ENCODE data around the gene SLC8A1. TPM values are rescaled to one million over a fixed set of nuclear protein-coding genes. Genes with fewer than 3 reads are reported as not detected.

SLC8A1 gene
- total and polyA plus RNA-seq, 7 donors: 0.20 to 4.9 (median 2.3) TPM

GRCh38 chr2:40353231-40353630, 98.7 kb downstream of the SLC8A1 start:
- Histone ChIP-seq H3K4me1 (no peaks in the 10 kb centered on the region), H3K9me3 (no peaks in the 10 kb centered on the region), H3K27ac (no peak overlapping the region), H3K27me3 (ENCODE audit: insufficient read depth in 3 of 3, low read length in 2 of 3) (no peaks in the 10 kb centered on the region), H3K4me3 (no peak overlapping the region), H3K36me3 (ENCODE audit: insufficient read depth in 1 of 2, low read depth in 1 of 2) (no peaks in the 10 kb centered on the region)
- intact Hi-C loops (cut with DNase I): no loop called here
- peak; percentile 46 to 52 for DNase-seq
- WGBS, 3 donors: 37 to 56% (median 41%) methylated on average over 5 of the region's 5 CpGs
- TF ChIP-seq, protein P1, sequence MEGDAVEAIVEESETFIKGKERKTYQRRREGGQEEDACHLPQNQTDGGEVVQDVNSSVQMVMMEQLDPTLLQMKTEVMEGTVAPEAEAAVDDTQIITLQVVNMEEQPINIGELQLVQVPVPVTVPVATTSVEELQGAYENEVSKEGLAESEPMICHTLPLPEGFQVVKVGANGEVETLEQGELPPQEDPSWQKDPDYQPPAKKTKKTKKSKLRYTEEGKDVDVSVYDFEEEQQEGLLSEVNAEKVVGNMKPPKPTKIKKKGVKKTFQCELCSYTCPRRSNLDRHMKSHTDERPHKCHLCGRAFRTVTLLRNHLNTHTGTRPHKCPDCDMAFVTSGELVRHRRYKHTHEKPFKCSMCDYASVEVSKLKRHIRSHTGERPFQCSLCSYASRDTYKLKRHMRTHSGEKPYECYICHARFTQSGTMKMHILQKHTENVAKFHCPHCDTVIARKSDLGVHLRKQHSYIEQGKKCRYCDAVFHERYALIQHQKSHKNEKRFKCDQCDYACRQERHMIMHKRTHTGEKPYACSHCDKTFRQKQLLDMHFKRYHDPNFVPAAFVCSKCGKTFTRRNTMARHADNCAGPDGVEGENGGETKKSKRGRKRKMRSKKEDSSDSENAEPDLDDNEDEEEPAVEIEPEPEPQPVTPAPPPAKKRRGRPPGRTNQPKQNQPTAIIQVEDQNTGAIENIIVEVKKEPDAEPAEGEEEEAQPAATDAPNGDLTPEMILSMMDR (IDR thresholded peaks at IDR 0.05): no peak
- ATAC-seq: peak; percentile 34 to 56 (median 48)

DNA sequence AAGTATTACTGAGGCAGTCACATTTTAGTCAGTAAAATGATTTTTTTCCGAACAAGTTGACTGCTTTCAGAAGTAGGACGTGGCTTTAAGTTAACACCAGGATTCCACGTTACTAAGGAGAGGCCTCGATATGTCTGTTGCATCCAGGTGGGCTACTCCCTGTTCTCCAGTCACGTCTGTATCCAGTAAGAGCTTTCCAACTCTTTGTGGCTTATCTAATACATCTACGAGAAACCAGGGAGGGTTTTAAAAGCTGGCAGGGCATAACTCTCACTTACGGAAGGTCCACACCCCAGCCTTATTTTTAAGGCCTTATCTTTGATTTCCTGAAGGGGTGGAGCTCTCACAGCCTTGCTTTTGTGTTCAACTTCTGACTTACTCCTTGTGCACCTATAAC, 99.2 kb downstream of the SLC8A1 start:
- Histone ChIP-seq H3K4me1 (no peaks in the 10 kb centered on the region), H3K4me3 (no peak overlapping the region), H3K36me3 (ENCODE audit: insufficient read depth in 1 of 2, low read depth in 1 of 2) (no peaks in the 10 kb centered on the region), H3K27me3 (ENCODE audit: insufficient read depth in 3 of 3, low read length in 2 of 3) (no peaks in the 10 kb centered on the region), H3K9me3 (no peaks in the 10 kb centered on the region), H3K27ac (no peak overlapping the region)
- WGBS, 3 donors: 56 to 74% (median 61%) methylated on average over 7 of the region's 7 CpGs
- no peak for ATAC-seq
- TF ChIP-seq, protein P1 (IDR thresholded peaks at IDR 0.05): no peak
- intact Hi-C loops (cut with DNase I): no loop called here
- no peak for DNase-seq

DNA sequence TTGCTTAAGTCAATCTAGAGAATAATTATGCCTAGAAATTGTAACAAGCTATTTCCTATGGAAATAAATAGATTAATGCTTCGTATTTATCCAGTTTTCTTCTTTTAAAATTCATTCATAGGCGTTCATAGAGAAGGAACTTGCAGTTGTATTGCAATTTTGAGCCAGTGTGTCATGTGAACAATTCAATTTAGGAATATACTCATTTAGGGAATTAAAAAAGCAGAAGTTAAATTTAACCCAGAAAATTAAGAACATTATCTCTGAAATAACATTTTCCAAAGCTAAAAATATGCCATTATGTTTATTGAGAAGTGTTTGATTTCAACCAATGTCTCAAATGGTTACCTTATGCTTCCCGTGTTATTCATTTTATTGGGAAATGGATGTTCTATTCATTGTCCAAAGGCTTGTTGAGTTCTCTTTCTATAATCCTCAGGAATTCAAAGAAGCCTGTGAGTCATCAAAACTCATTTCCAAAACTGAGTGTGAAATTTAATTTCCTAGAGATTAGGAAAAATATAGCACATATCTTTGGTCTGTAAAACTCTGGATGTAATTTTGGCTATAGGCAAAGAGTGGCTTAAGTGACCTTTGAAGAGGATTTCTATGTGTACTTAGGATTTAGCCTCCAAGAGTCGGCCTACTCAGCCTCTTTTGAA, 99.7 kb downstream of the SLC8A1 start:
- H3K27me3 ChIP-seq (ENCODE audit: insufficient read depth in 3 of 3, low read length in 2 of 3): no peaks in the 10 kb centered on the region
- intact Hi-C loops (cut with DNase I): no loop called here
- no peak overlapping the region for H3K27ac ChIP-seq
- WGBS, 3 donors: 53 to 73% (median 55%) methylated on average over 4 of the region's 4 CpGs
- H3K4me3 ChIP-seq: no peak overlapping the region
- no peak for ATAC-seq
- DNase-seq: no peak
- H3K4me1 ChIP-seq: no peaks in the 10 kb centered on the region
- TF ChIP-seq, protein P1 (IDR thresholded peaks at IDR 0.05): no peak
- H3K36me3 ChIP-seq (ENCODE audit: insufficient read depth in 1 of 2, low read depth in 1 of 2): no peaks in the 10 kb centered on the region
- no peaks in the 10 kb centered on the region for H3K9me3 ChIP-seq

DNA sequence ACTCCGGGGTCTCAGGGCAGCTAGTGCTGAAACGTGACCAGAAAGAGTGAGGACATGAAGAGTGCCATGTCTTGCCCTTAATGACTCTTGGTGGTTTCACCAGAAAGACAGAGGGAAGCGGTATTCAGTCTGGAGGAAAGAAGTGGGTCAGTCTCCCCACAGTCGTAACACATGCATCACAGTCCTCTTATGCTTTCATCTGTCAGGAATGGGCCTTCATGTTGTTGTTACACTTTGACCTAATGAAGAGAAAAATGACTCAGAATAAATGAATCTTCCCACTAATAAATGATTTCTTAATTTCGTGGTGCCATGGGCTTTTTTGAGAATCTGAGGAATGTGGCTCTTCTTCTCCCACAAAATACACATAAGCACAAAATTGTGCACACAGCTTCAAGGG, 103.2 kb downstream of the SLC8A1 start:
- no peak overlapping the region for H3K4me3 ChIP-seq
- intact Hi-C loops (cut with DNase I): no loop called here
- TF ChIP-seq, protein P1 (IDR thresholded peaks at IDR 0.05): no peak
- DNase-seq (no peak), ATAC-seq (peak in 1 of 4 donors; percentile 14)
- no peaks in the 10 kb centered on the region for H3K27me3 ChIP-seq (ENCODE audit: insufficient read depth in 3 of 3, low read length in 2 of 3)
- H3K27ac ChIP-seq: no peak overlapping the region
- WGBS, 3 donors: 69 to 87% (median 70%) methylated on average over 5 of the region's 5 CpGs
- no peaks in the 10 kb centered on the region for H3K9me3 ChIP-seq
- no peaks in the 10 kb centered on the region for H3K4me1 ChIP-seq
- no peaks in the 10 kb centered on the region for H3K36me3 ChIP-seq (ENCODE audit: insufficient read depth in 1 of 2, low read depth in 1 of 2)

GRCh38 chr2:40348038-40348437, 103.9 kb downstream of the SLC8A1 start:
- Histone ChIP-seq H3K4me3 (no peak overlapping the region), H3K9me3 (no peaks in the 10 kb centered on the region), H3K27me3 (ENCODE audit: insufficient read depth in 3 of 3, low read length in 2 of 3) (no peaks in the 10 kb centered on the region), H3K4me1 (no peaks in the 10 kb centered on the region), H3K27ac (no peak overlapping the region), H3K36me3 (ENCODE audit: insufficient read depth in 1 of 2, low read depth in 1 of 2) (no peaks in the 10 kb centered on the region)
- TF ChIP-seq, protein P1 (IDR thresholded peaks at IDR 0.05): no peak
- no peak for DNase-seq
- WGBS, 3 donors: 86 to 90% (median 86%) methylated on average over 5 of the region's 5 CpGs
- intact Hi-C loops (cut with DNase I): no loop called here
- ATAC-seq: no peak

Data from psoas muscle (tissue), 8 donors.